Dermis microvascular lymphatic vessel endothelial cell (primary cell): Measurements from ENCODE around the gene ARL14EP. TPM values are rescaled to one million over a fixed set of nuclear protein-coding genes. Genes with fewer than 3 reads are reported as not detected.
A peak's percentile ranks its signal among the peaks of the same experiment; 100 is the strongest.

Experiments used
- DNase-seq, 2 donors: peaks; one replicate each; pipeline versions ENCODE4 v3.0.0 to v3.0.0-alpha.2; 2010; ENCODE audit warnings: low read depth in 2 of 2
- total RNA-seq: library from RNA; depleted of rRNA; stranded (reverse); fragments of >200 nt; gene quantifications from 2 replicates; pipeline ENCODE4 v1.2.1, GENCODE V29; 2014

ARL14EP gene
- 13.4 and 17.1 TPM in 2 replicates for total RNA-seq

DNA sequence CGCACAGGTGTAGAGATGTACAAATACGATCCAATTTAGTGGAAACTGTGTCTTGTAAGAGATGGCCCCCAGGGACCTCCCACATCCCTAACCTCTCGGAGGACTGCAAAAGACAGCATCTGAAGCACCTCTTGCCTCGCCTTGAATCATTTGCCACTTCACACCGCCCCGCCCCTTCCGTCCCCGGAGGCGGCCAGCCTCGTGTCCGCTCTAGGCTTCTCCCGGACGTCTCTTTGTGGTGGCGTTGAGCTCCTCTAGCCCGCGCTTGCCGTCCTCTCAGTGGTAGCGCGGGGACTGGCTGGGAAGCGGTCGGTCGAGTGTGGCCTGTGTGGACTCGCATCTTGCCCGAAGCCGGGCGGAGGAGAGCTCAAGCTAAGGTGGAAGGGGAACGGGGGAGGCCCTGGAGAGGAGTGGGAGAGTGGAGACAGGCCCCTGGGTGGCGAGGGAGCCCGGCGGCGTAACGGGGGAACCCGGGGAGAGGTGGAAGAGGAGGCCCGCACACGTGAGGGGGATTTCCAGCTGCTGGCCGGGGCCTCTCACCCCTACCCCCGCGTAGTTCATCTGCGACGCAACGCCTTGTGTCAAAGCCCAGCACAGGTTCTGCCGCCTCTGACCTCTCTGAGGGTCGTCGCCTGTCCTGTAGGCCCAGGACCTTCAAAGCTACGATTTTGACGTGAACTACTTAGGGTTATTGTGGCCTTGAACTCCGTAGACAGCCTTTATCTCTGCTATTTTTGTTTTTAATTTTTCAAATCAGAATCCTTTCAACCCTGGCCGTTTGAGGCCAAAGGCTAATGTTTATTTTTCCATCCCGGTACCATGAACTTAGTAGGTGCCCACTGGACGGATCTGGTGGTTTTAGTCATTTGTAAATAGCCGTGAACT, at the start of gene ARL14EP:
ARL14EP (plus strand) TSS at position 279 of the 885 bp plus-strand sequence. CDS start 7,845 bp downstream, outside the sequence.
- peak; percentile 90 to 96 for DNase-seq

DNA sequence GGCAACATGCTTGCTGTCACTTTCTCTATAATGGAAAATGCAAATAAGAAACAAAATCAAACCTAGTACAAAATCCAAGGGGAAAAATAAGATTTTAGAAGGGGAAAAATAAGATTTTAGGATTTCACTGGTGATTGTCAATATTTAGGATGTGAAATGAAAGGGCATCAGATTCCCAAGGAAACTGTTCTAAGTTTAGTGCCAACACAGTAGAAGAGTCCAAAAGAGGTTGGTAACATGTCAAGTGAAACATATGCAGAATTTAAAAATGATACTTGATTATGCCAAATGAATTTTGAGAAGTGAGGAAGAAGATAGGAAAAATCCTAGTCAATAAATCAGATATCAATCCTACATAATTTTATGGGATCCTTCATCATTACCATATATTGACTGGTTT, 45.7 kb upstream of the ARL14EP start:
- DNase-seq: no peak

DNA sequence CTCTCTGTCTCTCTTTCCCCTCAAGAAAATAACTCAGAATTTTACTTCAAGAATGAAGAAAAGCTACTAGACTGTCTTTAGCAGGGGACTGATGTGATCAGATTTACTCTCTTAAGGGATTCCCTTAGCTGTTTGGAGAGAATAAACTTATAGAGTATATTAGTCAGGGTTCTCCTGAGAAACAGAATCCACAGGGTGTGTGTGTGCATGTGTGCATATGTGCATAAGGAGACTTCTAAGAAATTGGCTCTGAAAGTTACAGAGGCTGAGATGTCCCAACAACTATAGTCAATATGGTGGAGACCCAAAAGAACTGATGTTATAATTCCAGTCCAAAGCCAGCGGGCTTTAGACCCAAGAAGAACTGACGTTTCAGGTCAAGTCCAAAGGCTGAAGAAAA, 43.1 kb upstream of the ARL14EP start:
- no peak for DNase-seq

DNA sequence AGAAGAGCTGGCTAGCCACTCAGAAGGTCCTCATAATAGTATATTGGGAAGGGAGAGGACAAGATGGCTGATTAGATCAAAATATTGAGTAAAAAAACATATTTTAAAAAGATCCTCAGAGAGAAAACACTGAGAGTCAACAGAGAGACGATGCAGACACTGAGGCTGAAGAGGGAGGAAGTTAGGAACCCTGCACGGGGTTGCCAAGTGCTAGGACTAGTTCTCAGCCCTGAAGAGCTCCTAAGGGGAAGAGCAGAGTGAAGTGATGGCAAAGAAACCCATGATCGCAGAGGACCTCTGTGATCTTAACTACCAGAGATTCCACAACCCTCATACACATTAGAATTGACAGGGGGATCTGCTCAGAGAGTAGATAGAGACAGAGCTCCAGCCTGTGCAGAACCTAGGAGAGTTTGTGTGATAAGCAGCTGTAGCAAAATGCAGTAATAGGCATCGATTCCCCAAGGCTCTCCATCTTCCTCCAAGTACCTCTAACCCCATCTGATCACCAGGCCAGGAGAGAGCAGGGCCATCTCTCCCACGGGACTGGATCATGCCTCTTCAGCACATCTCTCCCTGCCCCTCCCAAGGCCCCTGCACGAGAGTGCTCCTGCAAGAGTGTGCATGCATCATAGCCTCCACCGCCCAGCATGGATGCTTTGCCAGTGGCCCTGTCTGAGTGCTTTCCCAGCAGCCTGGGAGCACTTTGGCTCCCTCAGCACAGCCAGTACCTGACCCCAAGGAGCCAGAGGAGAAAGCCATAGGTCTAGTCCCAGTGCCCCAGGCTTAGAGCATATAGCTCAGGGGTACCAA, 41.2 kb upstream of the ARL14EP start:
- DNase-seq: no peak

DNA sequence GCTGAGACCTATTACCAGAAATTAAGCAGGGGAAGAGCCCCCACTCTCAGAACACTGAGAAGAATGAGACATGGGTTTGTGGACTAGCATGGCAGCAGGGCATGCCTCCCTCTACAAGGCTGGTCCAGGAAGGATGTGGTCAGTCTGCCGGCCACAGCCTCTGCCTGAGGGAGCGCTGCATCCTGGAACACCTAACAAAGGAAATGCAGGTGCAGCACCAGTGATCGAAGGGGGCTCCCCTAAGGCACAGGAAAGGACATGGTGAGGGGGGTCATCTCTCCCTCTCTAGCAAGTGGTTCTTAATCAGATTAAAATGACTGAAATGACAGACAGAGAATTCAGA, 40.6 kb upstream of the ARL14EP start:
- DNase-seq: no peak

DNA sequence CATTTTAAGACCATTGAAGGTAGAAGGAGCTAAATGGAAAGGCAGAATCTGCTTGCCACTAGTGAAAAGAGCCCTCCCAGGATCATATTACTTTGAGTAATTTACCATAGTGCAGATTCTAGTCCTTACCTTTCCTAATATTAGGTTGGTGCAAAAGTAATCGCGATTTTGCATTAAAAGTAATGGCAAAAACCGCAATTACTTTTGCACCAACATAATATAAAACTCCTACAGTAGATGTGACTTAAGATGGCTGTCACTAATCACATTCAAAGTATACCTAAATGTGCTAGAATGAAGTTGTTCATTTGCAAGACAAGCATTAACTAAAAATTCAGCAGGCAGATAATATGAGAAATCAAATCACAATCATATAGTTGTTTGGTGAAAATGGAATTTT, 38.1 kb upstream of the ARL14EP start:
- no peak for DNase-seq

DNA sequence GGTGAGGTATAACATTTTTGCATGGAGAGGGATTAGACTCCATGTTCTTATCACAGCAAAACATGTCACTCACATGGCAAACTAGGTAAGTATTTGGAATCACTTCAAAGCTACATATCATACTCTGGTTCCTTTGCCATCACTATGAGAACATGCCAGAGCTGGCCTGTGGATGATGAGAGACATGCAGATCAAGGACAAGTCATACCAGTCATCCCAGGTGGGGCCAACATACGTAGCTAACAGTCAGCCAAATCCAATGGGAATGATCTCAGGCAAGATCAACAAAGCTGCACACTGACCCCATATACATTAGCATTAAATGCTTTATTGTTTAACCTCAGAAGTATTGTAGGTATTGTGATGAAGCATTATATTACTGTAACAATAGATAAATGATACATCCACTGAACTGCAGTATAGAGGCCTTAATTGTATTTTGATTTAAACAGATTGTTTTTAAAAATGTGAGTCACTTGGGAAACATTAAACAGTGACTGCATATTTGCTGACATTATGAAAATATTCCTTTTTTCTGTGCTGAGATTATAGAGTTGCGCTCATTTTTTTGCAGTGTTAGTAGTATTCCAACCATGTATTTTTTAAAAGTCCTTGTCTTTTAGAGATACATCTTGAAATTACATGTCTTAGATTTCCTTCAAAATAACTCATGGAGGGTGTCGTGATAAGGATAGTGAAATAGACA, 37.3 kb upstream of the ARL14EP start:
- DNase-seq: no peak

DNA sequence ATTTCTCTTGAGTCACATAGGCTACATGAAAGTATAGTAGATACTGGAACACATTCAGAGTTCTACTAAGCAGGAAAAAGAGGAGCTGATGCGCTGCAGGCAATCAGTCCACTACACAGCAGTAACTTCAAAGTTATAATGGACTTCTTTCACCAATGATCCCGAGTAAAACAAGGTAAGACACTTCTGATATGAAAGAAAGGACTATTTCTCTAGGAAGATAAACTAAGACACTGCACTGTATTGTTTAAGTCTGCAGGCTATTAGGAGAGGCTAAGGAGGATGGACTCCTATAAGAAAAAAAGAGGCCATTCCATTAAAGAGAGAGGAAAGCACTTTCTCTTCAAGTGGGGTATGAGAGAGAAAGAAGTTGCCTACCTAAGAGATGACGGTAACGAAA, 31.6 kb upstream of the ARL14EP start:
- no peak for DNase-seq

DNA sequence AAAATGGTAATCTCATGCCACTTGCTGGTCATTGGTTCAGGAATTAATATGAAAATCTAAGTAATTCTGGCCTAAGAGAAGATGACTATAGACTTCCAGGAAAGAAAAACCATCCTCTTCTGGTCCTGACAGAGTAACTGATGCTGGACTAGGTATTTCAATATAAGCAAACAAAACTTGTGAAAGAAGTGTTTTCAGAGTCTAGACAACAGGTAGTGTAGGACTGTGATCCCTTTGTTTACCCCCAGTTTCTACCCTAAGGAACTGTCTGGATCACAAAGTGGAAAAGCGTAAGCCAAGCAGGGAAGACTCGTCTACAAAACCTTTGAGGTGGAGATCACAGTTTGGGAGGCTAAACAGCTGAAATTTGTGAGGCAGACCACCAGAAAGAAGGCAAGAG, 30.4 kb upstream of the ARL14EP start:
- DNase-seq: no peak

DNA sequence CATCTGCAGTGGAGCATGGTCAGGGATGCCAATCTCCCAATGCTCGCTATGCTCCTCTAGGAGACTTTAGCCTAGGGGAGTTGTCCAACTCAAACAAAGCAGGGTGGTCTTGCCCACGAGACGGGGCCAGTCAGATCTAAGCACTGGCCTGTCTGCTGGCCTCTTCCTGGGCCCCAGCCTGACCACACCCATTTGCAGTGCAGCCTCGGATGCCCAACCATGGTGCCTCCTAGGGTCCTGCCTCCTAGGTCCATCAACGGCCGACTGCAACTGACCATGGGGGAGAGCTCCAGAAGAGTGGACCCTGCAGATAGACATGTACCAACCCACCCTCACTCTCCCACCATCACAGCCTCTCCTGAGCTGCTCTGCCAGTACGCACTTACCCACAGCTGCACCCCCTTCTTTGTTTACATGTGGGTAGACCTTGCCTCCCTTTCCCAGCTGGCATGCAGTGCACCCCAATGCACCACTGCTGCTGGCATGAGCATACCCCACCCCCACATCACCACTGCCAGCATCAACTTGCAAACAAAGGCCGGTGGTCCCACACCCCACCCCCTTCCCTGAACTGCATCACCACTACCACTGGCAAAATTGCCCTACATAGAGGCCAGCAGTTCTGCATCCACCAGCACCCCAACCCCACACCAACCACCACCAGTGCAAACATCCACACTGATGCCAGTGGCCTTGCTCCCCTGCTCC, 27.6 kb upstream of the ARL14EP start:
- DNase-seq: no peak

DNA sequence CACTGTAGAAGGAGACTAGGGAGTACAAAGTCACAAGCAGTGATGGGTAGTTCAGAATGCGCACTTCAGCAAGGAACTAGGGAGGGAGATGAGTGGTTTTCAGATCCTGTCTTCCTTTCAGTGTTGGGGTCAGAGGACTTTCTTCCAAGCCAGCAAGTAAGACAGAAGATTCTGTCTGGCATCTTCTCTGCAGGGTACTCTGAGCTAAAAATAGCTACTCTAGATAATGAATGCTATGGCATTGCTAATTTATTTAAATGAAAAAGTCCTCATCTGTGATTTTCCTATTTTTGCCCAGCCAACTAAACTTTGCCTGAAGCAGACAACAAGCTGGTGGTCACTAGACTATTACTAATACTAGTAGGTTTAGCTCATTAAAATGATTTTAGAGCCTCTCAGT, 18.3 kb upstream of the ARL14EP start:
- DNase-seq: no peak

DNA sequence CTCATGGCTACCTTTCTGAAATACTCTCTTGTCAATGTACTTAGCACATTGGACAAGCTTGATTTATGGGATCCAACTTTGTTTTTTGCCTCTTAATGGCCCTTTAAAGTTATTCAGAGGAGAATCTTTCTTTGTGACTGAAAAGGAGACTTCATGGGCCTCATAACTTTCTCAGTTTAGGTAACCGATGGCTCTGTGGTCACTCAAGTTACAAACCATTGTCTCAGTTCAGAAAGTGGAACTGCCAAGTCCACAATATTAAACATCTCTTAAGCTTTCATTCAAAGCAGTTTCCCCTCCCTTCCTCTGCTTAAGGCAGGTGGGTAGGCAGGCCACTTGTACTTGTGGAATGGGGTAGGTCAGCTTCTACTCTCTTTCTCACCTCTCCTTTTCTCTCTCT, 12.3 kb upstream of the ARL14EP start:
- no peak for DNase-seq

DNA sequence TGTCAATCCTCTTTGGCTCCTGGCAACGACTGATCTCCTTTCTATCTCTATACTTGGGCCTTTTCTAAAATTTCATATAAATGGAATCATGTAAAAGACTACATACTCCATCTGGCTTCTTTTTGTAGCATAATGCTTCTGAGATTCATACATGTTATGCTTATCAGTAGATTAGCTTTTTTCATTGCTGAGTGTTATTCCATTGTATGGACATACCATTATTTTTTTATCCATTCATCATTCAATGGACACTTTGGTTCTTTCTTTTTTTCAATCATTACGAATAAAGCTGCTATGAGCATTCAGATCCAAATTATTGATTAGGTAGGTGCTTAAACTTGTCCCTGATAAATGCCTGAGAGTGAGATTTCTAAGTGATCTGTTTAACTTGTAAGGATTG, 11.7 kb upstream of the ARL14EP start:
- DNase-seq: no peak

DNA sequence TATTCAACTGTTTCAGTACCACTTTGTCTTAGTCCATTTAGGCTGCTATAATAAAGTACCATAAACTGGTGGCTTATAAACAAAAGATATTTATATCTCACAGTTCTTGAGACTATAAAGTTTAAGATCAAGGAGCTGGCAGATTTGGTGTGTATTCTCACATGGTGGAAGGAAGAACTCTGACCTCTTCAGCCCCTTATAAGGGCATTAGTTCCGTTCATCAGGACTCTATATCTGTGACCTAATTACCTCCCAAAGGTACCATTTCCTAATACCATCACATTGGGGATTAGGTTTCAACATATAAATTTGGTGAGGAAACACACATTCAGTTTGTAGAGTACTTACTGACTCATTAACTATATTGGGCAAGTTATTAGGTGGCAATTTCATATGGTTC, 10.7 kb upstream of the ARL14EP start:
- DNase-seq: no peak

DNA sequence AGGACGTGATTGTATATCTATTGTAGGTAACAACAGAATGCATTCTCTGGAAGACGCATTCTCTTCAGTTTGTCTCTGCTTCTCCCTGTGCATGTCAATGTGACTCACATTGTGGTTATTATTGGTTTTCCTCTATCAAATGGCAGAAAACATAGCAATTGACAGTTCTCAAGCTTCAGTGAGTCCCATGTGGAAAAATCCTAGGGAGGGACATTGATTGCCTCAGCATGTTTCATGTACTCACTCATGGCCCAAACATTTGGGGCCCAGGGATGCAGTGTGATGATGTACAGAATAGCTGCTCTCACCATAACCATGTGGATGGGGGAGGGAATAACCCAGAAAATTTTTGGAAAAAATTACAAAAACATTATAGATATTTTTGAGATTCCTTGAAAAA, 9.3 kb upstream of the ARL14EP start:
- no peak for DNase-seq

DNA sequence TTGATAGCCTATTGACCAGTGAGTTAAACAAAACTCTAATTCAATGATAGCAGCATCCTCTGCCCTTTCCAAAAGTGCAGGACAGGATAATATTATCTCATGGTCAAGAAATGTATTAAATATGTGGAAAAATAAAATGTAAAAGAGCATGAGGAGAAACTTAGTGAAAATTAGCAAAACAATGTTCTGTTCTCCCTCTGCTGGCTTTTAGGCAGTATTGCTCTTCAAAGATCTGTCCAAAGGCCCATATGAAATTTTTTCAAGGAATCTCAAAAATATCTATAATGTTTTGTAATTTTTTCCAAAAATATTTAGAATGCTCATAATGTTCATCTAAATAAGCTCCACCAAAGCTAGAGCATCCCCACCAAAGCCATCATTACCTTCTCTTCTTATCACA, 8.3 kb upstream of the ARL14EP start:
- DNase-seq: no peak

DNA sequence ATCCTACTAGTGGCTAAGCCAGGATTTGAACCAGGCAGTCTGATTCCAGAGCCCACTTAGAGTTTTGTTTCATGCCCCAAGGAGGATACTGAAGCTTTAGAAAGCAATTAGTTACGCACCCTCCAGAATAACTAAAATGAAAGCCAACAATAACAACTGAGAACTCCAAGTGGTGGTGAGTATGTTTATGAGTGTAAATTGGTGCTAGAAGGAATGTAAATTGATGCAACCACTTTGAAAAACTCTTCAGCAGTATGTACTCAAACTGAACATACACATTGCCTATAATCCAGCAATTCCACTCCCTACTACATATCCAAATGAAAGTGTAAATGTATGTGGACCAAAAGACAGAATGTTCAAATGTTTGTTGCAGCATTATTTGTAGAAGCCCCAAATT, 6.7 kb upstream of the ARL14EP start:
- DNase-seq: no peak

DNA sequence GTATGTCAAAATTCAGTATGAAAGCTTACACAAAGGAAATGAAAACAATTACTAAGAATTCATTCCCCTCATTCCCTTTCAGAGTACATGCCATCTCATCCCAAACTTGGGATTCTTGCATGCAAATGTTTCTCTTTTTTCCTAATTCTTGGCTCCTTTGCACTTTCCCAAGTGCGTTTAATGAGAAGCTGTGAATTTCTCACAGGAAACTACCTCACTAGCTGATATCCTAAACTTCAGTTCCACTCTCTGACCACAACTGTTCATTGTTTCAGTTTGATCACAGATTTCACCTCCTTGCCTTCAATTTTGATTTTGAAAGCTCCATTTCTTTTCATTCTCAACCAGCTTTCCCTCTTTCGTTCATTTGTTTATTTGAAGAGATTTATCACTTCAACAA, 5.9 kb upstream of the ARL14EP start:
- no peak for DNase-seq

DNA sequence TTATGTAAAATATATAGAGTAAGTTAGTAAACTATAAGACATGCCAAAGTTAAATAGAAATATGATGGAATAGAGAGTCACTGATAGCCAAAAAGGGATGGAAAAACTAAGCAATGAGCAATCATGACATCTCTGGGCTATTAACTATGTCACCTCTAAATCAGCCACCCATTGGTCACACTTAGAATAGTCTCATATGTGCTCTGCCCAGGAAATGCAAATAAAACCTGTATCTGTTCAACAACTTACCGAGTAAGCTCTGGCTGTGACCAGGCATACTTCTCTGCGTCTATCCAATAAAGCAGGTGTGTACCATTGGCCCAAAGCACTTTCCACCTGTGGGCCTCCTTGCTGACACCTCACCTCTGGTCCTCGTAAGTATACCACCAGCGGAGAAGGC, 1.6 kb upstream of the ARL14EP start:
- no peak for DNase-seq

DNA sequence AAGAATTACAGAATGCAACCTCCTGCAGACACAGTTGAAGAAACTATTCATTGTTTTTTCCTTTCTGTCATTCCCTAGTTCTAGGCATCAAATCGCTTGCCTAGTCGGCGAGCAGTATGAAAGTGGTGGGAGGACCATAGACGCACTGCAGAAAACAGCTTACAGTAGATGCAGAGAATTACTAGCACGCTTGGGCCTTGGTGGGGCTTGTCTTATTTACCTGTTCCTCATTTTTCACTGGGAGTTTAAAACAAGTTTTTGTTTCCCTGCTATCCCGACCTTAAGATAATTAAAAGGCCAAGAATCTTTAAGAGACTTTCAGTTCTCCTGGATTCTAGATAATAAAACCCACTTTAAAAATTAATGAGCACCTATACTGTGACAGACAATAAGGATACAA, 713 bp upstream of the ARL14EP start:
- no peak for DNase-seq

DNA sequence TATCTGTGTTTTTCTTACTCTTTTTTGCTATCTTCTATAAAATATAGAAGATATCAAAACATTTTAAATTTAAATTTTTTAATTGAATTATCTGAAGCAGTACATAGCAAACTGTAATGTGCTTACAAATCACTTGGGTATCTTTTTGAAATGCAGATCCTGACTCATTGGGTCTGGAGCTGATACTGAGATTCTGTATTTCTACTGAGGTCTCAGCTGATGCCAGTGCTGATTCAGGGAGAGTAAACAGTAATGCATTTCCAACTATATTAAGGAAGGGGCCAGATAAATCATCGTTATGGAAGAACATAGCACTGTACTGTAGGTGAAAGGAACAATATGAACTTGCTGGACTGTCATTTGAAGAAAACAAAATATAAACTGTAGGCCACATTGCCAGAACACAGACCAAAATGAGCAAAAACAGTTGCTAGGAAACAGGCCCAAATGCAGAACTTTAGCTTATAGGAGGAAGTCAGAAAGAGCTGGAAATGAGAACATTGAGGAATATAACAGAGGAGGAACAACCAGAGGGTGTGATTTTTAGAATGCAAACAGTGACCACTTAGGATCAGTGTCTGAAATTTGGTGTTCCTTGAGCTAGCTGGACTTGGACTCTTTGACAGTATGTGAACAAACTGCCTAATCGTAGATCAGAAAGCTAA, 3.3 kb downstream of the ARL14EP start:
- no peak for DNase-seq
